Hepatocyte (in vitro differentiated cells): ENCODE data around the gene KLRC4.

ENCODE experiments used
- CTCF ChIP-seq: fragments of 200-600 bp; sonication (generic); IDR thresholded peaks from 2 replicates; pipeline ENCODE4 v1.5.1; 2016; ENCODE audit warnings: antibody characterized with exemption, mild to moderate bottlenecking; ENCODE audit not compliant: poor library complexity
- EZH2 ChIP-seq: fragments of 200-600 bp; sonication (generic); IDR thresholded peaks from 2 replicates; pipeline ENCODE4 v1.6.1; 2016; ENCODE audit warnings: antibody characterized with exemption, mild to moderate bottlenecking, borderline replicate concordance
- EZH2phosphoT487 ChIP-seq: fragments of 200-600 bp; sonication (generic); IDR thresholded peaks from one replicate; pipeline ENCODE4 v1.6.1; 2018; ENCODE audit warnings: antibody characterized with exemption, mild to moderate bottlenecking, low read depth, moderate library complexity; ENCODE audit not compliant: unreplicated experiment, severe bottlenecking

DNA sequence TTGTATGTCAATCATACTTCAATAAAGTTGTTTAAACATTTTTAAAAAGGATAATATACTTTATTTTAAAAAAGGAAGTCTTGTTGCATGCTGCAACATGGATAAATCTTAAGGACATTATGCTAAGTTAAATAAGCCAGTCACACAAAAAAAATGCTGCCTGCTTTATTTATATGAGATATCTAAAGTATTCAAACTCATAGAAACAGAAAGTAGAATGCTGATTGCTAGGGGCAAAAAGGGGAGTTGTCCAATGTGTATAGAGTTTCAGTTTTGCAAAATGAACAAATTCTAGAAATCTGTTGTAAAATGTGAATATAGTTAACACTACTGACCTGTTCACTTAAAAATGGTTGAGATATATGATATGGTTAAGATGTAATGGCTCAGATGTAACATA lies 8.7 kb downstream of the KLRC4 start:
- TF ChIP-seq CTCF, result no peak
- TF ChIP-seq EZH2, result no peak
- no peak for TF ChIP-seq EZH2phosphoT487
